ENCODE results near the gene C6orf120.

C6orf120 gene

DNA sequence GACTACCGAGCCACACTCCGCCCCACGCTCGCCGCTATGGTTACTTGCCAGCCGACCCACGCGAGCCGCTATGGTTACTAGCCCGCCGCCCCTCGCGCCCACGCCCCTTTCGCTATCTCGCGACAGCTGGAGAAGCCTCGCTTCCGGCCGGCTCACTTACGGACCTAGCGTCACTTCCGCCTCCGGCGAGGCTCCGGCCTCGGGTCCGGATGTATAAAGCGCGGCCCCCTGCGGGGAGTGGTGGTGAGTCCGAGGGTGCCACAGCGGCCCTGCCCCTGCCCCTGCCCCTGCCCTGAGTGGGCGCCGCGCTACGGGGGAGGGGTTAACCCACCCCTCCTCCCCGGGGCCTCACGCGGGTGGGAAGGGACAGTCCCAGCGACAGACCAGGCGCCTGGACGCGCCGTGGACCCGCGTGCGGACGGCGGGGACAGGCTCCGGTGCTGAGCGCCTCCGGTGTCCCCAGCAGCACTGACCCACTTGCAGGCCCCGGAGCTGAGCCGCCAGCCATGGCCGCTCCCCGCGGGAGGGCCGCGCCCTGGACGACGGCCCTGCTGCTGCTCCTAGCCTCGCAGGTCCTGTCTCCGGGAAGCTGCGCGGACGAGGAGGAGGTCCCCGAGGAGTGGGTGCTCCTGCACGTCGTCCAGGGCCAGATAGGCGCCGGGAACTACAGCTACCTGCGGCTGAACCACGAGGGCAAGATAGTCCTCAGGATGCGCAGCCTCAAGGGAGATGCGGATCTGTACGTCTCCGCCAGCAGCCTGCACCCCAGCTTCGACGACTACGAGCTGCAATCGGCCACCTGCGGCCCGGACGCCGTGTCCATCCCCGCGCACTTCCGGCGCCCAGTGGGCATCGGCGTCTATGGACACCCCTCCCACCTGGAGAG, at the start of gene C6orf120, which contains the start of gene WDR27:
C6orf120 (plus strand) TSS at position 173 of the 886 bp plus-strand sequence; CDS start at position 507, 334 bp downstream.
WDR27 (minus strand) TSS at position 76 of the 886 bp plus-strand sequence. CDS start 13,024 bp downstream, outside the sequence.
- peak; percentile 99 for DNase-seq

DNA sequence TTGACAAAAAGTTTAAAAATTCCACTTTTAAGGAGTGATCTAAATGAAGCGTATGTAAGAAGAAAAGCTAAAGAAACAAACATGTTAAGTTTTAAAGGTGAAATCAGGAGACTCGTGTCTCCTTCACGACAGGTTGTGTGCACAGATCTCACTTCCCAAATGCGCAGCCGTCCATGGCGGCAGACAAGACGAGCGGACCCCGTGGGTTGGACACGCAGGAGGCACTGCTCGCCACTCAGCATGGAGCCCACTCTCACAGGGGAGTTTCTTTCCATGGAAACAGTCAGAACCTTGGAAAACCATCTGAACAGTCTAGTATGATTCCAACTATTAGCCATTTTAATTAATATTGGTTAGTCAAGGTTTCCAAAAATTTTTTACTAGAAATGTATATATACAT, 49.0 kb upstream of the C6orf120 start:
- no peak for DNase-seq

DNA sequence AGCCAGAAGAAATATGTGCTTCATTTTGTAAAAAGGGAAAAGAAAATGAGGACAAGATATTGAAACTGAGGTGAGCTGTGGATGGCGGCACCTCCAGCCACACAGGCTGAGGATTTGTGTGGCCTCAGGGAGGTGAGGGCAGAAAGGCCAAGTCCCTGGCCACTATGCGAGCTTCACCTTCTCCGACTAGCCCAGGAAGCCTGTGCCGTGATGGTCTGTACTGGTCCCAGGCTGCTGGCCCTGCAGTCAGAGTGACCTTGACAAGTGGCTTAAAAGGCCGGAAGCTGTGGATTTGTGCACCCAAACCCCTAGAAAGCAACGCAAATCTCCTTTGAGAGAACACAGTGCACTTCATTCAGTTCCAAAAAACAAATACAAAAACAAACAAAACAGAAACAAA, 48.2 kb upstream of the C6orf120 start:
- no peak for DNase-seq

DNA sequence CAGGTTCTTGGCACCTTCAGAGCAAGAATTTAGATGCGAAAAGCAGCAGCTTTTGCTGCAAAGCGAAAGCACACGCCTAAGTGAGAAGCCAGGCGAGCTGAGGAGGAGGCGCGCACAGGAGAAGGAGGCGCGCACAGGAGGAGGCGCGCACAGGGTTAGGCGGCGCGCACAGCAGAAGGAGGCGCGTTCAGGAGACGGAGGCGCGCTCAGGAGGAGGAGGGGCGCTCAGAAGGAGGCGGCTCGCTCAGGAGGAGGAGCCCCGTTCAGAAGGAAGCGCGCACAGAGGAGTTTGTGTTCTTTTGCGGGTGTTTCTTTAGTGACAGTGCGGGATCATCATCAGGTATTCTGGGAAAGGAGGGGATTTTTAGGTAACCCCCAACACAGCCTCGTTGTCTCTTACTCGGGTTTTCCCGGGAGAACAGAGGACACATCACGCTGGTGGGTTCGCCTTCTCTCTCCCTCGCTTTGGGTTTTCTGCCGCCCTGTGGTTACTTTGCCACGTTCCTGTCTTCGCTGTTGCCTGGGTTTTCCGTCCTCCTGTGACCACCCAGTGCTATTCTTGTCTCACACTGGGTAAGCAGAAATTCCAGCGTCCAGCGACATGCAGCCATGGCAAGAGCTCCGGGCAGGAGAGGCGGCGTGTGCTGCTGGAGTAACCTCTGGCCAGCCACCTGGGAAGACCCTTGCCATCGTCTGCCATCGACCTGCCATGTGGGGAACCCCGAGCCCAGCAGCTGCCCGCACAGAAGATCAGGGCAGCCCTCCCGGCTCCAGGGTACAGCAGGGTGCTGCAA, 47.1 kb upstream of the C6orf120 start:
- DNase-seq = peak; percentile 61 to 68

DNA sequence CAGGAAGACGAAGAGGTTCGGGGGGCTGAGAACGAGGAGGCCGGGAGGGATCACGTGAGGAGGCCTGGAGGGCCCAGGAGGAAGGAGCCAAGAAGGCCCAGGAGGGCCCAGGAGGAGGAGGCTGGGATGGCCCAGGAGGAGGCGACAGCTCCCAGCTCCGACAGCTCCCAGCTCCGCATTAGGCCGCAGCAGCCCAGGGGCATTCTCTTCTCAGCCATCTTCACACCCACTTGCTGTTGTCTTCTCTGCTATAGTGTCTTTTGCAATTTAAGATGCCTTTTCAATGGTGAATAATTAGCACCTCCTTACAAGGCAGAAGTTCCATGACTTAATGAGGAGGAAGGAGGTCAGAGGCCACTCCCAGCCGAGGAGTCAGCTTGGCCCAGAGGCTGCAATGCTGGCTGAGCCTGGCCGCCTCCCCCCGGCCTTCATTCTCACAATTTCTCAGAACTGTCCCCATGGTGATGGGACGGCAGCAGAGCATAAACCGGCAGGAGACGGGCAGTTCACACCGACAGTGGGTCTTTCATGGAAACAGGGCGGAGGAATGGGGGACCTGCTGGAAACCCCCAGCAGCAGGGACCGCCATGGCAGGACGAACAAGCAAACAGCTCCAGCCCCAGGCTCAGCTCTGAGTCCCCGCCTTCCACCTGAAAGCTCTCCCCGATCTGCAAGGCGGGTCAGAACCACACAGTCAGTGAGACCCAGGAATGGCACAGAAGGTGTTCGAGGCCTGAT, 45.2 kb upstream of the C6orf120 start:
- no peak for DNase-seq

DNA sequence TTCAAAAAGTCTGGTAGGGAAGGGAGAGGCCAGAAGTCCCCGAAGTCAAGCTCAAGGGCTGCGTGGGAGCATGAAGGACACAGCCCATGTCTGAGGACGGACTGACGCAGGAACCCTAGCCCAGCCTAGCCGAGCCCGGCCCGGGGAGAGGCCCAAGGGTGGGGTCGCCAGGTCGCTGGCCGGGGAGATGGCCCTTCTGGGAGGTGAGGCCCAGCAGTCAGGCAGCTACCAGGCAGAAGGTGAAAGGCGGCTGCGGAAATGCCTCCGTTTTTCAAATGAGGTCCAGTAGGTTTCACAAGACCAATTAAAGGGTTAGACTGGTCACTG, 44.7 kb upstream of the C6orf120 start:
- DNase-seq = no peak

DNA sequence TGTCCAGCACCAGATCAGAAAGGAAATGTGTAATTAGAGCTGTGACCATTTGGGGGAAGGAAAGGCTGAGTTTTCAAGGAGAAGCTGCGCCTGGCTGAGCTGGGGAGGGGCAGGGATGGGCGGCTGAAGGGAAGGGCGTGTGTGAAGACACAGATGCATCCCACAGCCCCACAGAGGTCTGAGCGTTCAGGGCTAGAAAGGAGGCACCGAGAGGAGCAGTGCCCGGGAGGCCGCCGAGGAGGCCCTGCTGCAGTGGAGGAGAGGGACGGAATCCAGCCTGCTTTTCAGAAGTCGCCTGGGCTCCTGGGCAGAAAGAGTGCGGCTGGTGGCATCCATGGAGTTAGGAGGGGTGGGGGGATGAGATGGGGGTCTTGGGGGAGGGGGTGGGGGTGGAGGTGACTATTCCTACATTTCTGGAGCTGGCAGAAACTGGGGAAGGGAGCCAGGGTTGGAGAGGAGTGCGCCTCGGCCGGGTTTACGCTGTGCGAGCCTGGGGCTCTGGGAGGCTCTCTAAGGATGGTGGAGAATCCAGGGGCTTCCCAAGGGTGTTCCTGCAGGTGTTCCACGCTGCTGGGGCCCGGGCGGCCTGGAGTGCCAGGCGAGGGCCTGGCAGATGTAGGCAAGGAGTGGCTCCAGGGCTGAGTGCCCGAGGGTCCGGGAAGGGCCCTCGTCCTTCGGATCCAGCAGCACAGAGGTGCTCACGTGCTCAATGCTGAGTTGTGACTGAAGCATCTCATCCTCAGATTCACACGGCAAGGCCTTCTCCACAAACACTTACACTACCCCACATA, 41.9 kb upstream of the C6orf120 start:
- no peak for DNase-seq

DNA sequence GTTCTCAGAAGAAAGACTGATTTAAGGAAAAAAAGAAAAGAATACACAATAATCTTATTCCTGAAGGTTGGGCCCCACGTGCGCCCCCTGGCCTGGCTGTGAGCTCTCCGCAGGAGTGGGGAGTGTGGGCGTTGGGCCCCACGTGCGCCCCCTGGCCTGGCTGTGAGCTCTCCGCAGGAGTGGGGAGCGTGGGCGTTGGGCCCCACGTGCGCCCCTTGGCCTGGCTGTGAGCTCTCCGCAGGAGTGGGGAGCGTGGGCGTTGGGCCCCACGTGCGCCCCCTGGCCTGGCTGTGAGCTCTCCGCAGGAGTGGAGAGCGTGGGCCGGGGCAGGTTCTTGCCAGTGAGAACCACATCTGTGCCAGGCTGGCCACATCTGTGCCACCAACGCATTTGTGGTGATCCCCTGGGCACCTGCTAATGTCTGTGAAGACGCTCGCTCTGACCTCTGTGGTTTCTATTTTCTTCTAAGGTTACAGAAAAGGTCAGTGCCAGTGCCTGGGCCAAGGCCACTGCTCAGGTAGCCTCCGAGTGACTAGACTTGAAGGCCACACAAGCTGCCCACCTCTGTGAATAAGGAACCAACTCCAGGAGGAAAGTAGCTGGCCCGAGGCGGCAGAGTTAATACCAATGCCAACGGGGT, 41.1 kb upstream of the C6orf120 start:
- DNase-seq = no peak

DNA sequence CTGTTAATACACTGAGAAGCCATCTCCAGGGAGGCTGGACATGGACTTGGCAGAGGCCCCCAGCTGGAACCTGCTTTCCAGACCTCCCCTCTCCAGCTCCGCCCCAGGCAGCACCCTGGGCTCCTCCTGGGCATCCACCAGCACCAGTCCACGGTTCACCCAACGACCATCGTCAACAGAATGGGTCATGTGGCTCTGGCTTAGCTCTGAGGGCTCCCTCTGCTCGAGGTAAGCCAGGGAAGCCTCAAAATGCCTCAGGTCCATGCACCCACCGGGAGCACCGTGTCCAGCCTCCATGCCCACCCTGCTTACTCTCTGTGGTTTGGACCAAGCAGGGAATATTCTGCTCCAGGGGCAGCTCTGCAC, 40.6 kb upstream of the C6orf120 start:
- DNase-seq = no peak

DNA sequence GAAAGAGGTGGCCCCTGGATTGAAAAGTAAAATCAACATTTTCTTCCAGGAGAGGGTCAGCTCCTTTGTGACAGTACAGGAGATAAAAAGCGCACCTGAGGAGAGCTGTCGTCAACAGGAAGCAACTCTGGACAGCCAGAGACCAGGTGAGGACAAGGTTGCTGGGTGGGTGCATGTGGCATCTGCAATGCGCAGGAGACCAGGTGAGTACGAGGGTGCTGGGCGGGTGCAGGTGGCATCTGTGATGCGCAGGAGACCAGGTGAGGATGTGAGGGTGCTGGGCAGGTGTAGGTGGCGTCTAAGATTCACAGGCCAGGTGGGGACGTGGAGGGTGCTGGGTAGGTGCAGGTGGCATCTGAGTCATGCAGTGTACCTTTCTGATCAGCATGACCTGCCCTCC, 38.5 kb upstream of the C6orf120 start:
- no peak for DNase-seq

DNA sequence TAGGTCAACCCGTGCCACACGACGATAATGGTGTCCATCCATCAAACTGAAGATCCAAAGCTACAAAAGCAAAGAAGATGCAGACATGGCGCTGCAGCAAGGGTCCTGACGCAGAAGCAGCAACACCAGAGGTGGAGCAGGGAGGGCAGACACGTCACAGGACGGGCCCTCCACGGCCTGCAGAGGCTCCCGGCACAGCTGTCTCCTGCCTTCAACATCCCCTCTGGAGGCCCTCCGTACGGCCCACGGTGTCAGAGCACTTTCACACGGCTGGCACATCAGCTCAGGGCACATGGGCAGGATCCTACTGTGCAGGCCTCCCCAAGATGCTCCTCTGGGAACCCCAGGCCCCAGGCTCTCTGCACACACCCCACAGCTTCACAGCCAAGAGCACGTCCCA, 37.7 kb upstream of the C6orf120 start:
- DNase-seq = no peak

DNA sequence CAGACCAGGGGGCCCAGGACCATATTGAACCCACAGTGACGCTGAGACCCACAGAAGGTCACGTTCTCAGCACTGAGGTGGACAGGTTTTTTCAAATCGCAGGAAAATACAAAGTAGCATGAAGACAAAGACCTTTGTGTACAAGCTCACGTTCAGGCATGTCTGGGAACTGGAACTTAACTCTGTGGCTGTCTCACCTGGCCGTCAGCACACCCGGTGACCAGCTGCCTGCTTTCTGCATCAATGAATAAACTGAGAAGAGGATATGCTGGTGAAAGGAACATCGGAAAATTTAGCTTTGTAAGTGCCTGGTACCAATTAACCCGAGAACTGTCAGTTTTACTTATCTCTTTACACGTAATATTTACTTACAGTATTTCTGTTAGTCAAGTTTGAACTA, 36.6 kb upstream of the C6orf120 start:
- no peak for DNase-seq

DNA sequence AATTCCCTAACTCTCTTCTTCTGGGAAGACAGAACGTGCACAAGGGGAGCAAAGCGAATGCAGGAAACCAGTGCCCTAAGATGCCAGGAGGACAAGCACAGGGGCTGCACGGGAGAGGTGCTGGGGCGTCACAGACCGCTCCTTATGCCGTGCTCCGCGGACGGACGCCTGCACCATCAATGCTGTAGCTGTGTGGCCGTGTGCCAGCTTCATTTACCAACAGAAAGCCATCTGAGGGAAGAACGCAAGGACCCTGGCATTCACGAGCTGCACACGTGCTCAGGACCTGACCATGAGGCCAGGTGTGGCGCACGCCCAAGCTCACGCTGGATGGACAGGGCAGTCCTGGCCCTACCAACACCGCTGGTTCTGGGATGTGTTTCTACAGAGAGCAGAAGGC, 35.5 kb upstream of the C6orf120 start:
- DNase-seq = no peak

DNA sequence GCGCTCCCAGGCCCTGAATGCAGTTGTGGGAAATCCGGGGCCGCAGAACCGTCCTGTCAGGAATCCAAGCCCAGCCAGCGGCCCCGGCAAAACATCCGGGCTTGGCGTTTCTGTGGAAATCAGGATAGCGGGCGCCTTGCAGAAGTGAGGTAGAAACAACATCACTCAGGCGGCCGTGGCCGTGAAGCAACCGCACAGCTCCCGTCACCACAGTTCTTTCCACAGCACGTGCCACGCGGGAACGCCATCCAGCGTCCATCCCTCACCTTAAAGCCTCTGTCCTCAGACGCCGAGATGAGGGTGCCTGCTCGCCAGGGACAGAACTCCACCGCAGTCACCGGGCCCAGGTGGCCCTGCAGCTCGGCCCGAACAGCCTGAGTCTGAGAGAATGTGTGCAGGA, 34.2 kb upstream of the C6orf120 start:
- DNase-seq = no peak

DNA sequence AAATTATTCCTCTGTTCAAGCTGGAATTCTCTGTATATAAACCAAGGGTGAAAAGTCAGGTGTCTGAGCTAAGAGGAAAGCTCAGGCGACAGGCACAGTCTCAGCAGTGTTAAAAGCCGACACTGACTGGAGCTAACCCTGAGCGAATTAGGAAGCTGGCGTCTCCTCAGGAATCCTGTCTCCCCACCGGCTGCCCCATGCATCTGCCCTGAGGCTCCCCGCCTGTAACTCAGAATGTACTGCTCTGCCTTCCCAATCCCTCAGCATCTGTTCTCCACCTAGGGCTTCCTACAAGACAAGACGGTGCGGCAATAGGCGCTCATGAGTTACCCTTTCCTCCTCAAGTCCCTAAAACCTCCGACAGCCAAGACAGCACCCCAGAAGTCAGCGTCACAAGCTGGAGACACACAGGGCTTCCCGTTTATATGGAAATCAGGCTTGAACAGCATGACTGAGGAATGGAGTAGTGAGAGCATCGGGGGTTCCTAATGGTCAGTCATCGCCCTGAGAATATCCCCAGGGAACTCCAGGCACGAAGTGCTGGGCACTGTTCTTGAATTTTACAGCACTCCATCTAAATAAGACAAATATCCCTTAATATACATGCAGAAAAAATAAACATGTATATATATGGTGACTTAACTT, 33.6 kb upstream of the C6orf120 start:
- DNase-seq = no peak

DNA sequence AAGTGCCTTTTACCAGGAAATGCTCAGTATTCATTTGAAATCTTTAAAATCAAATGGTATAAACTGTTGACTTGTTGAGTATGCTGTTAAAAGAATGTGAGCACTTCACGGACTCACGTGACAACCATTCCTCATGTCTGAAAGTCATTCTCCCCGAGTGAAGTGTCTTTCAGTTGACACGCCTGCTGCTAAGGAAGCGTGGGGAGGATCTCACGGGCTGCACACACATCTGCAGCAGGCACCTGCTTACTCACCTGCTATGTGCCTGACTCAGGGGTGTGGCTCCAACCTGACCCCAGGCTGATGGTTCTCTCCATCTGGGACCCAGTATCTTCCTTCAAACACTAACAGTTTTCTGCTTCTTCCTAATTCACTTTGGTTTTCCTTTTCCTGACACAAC, 32.8 kb upstream of the C6orf120 start:
- no peak for DNase-seq

DNA sequence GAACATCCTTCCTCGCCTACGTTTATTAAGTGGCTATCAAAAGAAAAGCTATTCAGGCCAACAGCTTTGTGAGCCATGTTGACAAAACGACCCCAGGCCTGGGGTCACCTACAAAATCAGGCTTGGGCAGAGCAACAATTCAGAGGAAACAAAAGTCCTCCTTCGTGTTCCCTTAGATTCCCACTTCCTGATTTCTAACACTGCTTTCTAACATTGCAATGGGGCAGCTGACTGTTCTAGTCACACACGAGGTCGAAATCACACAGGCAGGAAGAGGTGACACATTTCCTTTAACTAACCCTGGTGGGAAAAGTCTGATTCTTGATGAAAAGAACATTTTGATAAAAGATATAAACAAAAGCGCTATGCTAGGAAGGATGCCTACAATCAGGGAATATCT, 32.0 kb upstream of the C6orf120 start:
- peak; percentile 50 to 80 for DNase-seq

DNA sequence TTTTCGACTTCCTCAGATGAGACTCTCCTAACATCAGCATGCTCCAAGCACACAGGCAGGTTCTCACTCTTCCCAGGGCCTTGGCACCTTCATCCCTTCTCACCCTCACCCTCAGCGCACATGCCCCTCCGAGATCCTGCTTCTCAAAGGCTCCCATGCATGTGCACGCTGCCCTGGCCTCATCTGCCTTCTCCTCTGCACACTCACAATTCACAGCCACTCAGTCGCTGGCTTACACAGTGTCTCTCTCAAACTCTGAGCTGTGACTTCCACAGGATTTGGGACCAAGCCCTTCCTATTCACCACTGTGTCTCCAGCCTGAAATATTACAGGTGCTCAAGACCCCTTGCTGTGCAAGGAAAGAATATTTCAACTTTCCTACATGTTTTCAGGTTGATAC, 30.4 kb upstream of the C6orf120 start:
- no peak for DNase-seq

DNA sequence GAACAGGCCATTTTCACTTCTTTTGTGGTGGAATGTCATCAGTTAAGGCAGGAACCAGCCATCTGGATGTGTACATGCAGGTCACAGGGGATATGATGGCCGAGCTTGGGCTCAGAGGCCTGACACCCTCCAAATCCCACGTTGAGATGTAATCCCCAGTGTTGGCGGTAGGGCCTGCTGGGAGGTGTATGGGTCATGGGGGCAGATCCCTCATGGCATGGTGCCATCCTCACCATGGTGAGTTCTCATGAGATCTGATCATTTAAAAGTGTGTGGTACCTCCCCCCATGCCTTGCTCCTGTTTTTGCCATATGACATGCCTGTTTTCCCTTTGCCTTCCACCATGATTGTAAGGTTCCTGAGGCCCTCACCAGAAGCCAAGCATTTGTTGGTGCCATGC, 26.9 kb upstream of the C6orf120 start:
- no peak for DNase-seq

DNA sequence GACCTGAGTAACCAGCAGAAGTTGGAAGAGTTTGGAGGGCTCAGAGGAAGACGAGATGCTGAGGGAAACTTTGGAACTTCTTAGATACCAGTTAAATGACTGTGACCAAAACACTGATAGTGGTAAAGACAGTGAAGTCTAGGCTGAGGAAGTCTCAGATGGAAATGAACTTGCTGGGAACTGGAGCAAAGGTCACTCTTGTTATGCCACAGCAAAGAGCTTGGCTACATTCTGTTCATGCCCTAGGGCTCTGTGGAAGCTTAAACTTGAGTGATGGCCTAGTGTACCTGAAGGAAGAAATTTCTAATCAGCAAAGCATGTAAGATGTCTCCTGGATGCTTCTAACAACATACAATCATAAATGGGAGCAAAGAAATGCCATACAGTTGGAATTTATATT, 24.8 kb upstream of the C6orf120 start:
- DNase-seq = no peak

DNA sequence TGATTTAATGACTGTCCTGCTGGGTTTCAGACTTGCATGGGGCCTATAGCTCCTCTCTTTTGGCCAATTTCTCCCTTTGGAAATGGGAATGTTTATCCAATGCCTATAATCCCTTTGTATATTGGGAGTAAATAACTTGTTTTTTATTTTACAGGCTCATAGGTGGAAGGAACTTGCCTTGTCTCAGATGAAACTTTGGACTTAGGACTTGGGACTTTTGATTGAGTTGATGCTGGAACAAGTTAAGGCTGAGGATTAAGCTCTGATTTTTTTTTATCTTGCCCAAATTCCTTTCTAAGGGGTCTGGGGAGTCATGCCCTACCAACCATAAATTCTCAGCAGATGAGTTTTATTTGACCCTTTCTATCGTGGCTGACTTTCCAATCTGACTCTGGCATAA, 23.6 kb upstream of the C6orf120 start:
- no peak for DNase-seq

DNA sequence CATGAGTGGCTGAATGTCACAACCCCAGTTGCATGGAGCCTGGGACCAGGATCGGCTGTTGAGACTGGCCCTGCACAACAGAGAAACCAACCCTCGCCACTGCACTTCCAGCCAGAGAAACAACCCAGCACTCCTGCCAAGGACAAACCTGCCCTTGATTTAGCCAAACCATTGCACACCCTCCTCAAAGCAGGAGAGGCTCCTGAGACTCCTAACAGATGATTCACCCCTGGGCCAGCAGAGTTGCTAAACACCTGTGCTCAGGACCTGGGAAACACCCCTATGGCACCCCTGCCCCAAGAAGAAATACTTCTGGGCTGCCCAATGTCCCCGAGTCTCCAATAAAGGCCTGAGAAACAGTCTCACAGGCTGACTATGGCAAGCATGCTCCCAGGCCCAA, 17.9 kb upstream of the C6orf120 start:
- DNase-seq = no peak
